D721Med (cell line): ENCODE results near the gene PPFIBP2.

Experiments
- DNase-seq: peaks from one replicate; pipeline ENCODE4 v3.0.0; 2011; ENCODE audit warnings: low spot score; ENCODE audit not compliant: insufficient read length
- FAIRE-seq: peaks from 2 replicates; lab custom pipeline; 2011; peaks lifted over from hg19 to GRCh38; lab: Jason Lieb, UNC
- TF ChIP-seq, protein P1 (sequence below): IDR thresholded peaks from 2 replicates; pipeline ENCODE4 v1.5.1; 2012; ENCODE audit warnings: mild to moderate bottlenecking, control low read depth; ENCODE audit not compliant: insufficient read depth; ENCODE audit errors: missing control alignments

Gene PPFIBP2

DNA sequence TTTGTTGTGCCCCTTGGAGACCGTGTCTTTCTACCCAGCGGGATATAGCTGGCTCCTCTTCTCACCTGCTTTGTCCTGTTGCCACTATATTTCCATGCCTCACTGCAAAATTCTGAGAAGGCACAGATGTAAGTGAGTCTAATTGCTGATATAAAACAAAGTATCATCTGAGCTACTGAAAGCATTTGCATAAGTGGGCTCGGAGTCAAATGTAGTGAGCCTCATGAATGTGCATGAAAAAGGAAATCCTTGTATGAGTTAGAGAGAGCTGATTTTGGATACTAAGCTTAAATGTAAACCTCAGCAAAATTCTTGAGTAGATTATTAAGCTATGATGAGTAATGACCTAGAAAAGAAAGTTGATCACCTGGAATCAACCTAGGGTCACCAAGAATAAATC lies 178.6 kb downstream of the PPFIBP2 start:
- FAIRE-seq: no peak
- TF ChIP-seq, protein P1, sequence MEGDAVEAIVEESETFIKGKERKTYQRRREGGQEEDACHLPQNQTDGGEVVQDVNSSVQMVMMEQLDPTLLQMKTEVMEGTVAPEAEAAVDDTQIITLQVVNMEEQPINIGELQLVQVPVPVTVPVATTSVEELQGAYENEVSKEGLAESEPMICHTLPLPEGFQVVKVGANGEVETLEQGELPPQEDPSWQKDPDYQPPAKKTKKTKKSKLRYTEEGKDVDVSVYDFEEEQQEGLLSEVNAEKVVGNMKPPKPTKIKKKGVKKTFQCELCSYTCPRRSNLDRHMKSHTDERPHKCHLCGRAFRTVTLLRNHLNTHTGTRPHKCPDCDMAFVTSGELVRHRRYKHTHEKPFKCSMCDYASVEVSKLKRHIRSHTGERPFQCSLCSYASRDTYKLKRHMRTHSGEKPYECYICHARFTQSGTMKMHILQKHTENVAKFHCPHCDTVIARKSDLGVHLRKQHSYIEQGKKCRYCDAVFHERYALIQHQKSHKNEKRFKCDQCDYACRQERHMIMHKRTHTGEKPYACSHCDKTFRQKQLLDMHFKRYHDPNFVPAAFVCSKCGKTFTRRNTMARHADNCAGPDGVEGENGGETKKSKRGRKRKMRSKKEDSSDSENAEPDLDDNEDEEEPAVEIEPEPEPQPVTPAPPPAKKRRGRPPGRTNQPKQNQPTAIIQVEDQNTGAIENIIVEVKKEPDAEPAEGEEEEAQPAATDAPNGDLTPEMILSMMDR: no peak

GRCh38 chr11:7694235-7694634 lies 180.4 kb downstream of the PPFIBP2 start:
- no peak for FAIRE-seq
- TF ChIP-seq, protein P1: no peak
- DNase-seq: no peak

More for the DNA sequence above, 178.6 kb downstream of the PPFIBP2 start:
- no peak for DNase-seq

DNA sequence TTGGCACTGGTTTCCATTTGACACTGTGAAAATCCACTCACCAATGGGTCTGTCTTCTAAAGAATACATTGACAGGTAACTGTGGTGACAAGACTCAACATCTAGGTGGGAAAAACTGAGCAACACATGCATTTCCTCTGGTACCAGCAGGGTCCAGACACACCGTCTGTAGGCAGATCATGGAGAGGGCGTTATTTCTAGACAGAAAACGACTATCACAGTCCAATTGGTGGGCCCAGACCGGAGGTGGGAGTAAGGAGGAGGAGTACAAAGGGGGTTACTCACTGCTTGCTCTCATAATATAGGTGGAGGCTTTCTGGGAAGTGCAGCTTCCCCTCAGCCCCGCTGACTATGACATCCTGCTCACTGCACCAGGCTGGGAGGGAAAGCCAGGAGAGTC lies 182.6 kb downstream of the PPFIBP2 start:
- no peak for FAIRE-seq
- no peak for DNase-seq
- TF ChIP-seq, protein P1: no peak
